WTC11 (cell line): ENCODE data around the gene DCUN1D1.

ENCODE experiments used
- ETV6 ChIP-seq: sonication (generic); formaldehyde crosslinking; IDR thresholded peaks from 2 replicates; pipeline ENCODE4 v1.8.1; 2022; ENCODE audit warnings: mild to moderate bottlenecking, missing genetic modification reagents
- SP1 ChIP-seq: sonication (generic); formaldehyde crosslinking; conservative IDR thresholded peaks from 2 replicates; pipeline ENCODE4 v1.8.1; 2022; ENCODE audit warnings: missing genetic modification reagents

DNA sequence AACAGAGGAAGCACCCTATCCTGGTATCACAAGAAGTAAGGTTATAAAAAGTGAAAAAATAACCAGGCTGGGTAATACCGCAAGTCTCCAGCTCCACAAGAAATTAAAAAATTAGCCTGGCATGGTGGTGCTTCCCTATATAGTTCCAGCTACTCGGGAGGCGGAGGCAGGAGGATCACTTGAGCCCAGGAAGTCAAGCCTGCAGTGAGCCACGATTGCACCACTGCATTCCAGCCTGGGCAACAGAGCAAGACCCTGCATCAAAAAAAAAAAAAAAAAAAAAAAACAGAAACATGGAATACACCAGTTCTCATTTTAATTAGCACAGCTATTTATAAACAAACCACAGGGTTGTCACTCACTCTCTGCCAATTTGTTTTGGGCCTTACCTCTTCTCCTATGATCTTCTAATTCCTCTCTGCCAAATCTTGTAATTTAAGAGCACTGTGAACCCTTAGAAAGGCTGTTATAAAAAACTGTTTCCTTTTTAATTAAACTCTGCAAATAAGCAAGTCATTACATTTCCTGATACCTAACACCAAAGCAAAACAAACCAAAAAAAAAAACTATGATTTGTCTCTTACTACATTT, 22.6 kb downstream of the DCUN1D1 start:
- TF ChIP-seq SP1, result no peak
- no peak for TF ChIP-seq ETV6 (CRISPR knock-in tag)
